Measurements from ENCODE around the gene BCR. TPM values are rescaled to one million over a fixed set of nuclear protein-coding genes. Genes with fewer than 3 reads are reported as not detected.
"Not testable (repeated sequence)": the region's sequence is repeated elsewhere in the genome, so short reads cannot be mapped to it uniquely, and the experiment has no call there.

Gene BCR
- total RNA-seq, 1 experiment from 2014 or later: 40.5 TPM

DNA sequence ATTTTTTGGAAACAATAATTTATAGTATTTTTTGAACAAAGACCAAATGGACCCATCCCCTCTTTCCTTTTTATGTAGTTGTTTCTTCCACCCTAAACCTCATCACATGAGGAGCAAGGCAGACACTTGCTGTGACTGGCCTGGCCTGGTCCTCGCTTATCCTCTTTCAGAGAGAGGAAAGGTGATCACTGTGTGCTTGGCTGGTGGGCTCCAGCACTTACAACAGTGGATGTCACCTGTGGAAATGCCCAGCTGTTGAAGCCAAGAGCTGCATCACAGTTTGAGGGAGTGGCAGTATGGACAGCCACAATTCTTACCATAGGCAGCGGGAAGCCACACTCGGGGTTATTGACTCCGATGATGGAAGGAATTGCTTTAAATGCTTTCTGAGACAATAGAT, 185.7 kb downstream of the BCR start:
- H3K9ac ChIP-seq (ENCODE audit: low read length): no peak overlapping the region
- H3K4me1 ChIP-seq (ENCODE audit: low read length): no peaks in the 10 kb centered on the region
- H3K36me3 ChIP-seq (ENCODE audit: insufficient read depth, low read length): no peaks in the 10 kb centered on the region
- H4K20me1 ChIP-seq (ENCODE audit: insufficient read depth, low read depth, low read length): no peaks in the 10 kb centered on the region
- DNase-seq: no peak
- no peaks in the 10 kb centered on the region for H3K9me3 ChIP-seq (ENCODE audit: low read length)
- no peaks in the 10 kb centered on the region for H3K9me2 ChIP-seq (replicated peaks; ENCODE audit: insufficient read depth, low read length)
- no peaks in the 10 kb centered on the region for H3K27me3 ChIP-seq (ENCODE audit: low read length)
- no peak overlapping the region for H2AFZ ChIP-seq (ENCODE audit: low read length)
- H3K4me3 ChIP-seq (ENCODE audit: low read length): no peak overlapping the region
- H3K4me2 ChIP-seq (ENCODE audit: low read depth, low read length, poor library complexity, severe bottlenecking): no peak overlapping the region
- H3K27ac ChIP-seq (ENCODE audit: low read length): no peak overlapping the region
- no peaks in the 10 kb centered on the region for H3K79me2 ChIP-seq (ENCODE audit: low read length)

DNA sequence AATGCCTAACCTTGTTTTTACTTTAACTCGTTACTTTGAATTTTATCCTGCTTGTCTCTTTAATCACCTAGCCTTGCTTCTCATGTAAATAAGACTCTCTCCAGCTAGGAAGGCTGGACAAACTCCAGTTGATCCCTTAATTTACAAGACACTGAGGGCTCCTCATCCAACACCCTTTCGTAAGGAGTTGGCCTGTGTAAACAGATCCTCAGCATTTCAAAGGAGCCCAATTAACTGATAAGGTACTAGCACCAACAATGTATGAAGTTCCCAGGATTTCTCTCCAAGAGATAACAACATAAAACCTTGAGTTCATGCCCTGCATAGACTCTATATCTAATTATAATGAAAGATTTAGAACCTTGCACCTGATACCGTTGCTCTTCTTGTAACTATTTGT, 186.9 kb downstream of the BCR start:
- not testable (repeated sequence) for H3K9ac ChIP-seq (ENCODE audit: low read length); DNase-seq; H3K36me3 ChIP-seq (ENCODE audit: insufficient read depth, low read length); H3K4me2 ChIP-seq (ENCODE audit: low read depth, low read length, poor library complexity, severe bottlenecking); H3K9me3 ChIP-seq (ENCODE audit: low read length); H3K27me3 ChIP-seq (ENCODE audit: low read length); H3K9me2 ChIP-seq (replicated peaks; ENCODE audit: insufficient read depth, low read length); H3K4me1 ChIP-seq (ENCODE audit: low read length); H4K20me1 ChIP-seq (ENCODE audit: insufficient read depth, low read depth, low read length); H3K79me2 ChIP-seq (ENCODE audit: low read length); H3K27ac ChIP-seq (ENCODE audit: low read length); H2AFZ ChIP-seq (ENCODE audit: low read length); H3K4me3 ChIP-seq (ENCODE audit: low read length)

Small RNAs within 50 kb of the gene (small RNA-seq; reads per million reads assigned to genes)
- not detected for gene BCRP8
- not detected for gene RF00017
- gene RF00066: not detected
- not detected for gene RN7SL263P

Other genes with a start within 250 kb of the BCR start
- 33.0 and 33.8 TPM in 2 replicates for gene GNAZ, start 110.0 kb upstream of the BCR start, total RNA-seq (2014; rRNA removed; shearing (Covaris generic); ENCODE audit: low replicate concordance)
- gene RSPH14, start 38.5 kb upstream of the BCR start, total RNA-seq (2014; rRNA removed; shearing (Covaris generic); ENCODE audit: low replicate concordance): 2.6 and 3.1 TPM in 2 replicates
- gene RAB36, start 35.0 kb upstream of the BCR start, total RNA-seq (2014; rRNA removed; shearing (Covaris generic); ENCODE audit: low replicate concordance): 4.0 and 10.6 TPM in 2 replicates

Measured in Karpas-422 (cell line).